ENCODE measurements around the gene CAMK2G.
A peak's percentile ranks its signal among the peaks of the same experiment; 100 is the strongest.

GRCh38 chr10:73798927-73799560 is 75.3 kb downstream of the CAMK2G start:
- no peak for TF ChIP-seq CTCF (IDR thresholded peaks at IDR 0.05)
- TF ChIP-seq REST (IDR thresholded peaks at IDR 0.05; ENCODE audit: insufficient read depth in 1 of 2, low read depth in 2 of 2, low read length in 1 of 2), result no peak
- no peak for TF ChIP-seq TCF7L2 (IDR thresholded peaks at IDR 0.05; ENCODE audit: low read depth, low read length)
- peak; percentile 36; the same call in 1 of the 2 replicates for TF ChIP-seq POLR2AphosphoS5 (IDR thresholded peaks at IDR 0.05; ENCODE audit: low read depth, low read length)
- no peak for TF ChIP-seq SIN3A (IDR thresholded peaks at IDR 0.05; ENCODE audit: borderline replicate concordance, insufficient read depth, low read depth, low read length)

Measured in Panc1 (cell line).